PC-9 (cell line): ENCODE data around the gene DGKD.

Experiments used
- EZH2 ChIP-seq: fragments of 200-600 bp; sonication (generic); IDR thresholded peaks from 2 replicates; pipeline ENCODE4 v1.8.0; 2017; ENCODE audit warnings: antibody characterized with exemption, low read depth
- TF ChIP-seq, protein P1 (sequence below): fragments of 200-600 bp; sonication (generic); conservative IDR thresholded peaks from 2 replicates; pipeline ENCODE4 v1.6.1; 2017; ENCODE audit warnings: mixed run types, antibody characterized with exemption, mild to moderate bottlenecking, moderate library complexity

DNA sequence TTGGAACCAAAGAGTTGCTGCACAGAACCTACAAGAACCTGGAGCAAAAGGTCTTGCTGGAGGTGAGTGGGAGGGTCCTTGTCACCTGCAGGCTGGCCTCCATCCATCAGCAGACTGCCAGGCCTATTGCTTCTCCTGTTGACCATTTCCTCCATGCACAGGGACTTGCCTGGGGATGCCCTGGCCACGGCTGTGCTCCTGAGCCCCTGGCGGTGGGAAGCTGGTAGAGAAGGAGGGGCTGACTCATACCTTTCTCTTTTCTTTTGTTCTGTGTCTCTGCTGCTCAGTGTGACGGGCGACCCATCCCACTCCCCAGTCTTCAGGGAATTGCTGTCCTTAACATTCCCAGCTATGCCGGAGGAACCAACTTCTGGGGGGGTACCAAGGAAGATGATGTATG, 102.6 kb downstream of the DGKD start:
- TF ChIP-seq, protein P1, sequence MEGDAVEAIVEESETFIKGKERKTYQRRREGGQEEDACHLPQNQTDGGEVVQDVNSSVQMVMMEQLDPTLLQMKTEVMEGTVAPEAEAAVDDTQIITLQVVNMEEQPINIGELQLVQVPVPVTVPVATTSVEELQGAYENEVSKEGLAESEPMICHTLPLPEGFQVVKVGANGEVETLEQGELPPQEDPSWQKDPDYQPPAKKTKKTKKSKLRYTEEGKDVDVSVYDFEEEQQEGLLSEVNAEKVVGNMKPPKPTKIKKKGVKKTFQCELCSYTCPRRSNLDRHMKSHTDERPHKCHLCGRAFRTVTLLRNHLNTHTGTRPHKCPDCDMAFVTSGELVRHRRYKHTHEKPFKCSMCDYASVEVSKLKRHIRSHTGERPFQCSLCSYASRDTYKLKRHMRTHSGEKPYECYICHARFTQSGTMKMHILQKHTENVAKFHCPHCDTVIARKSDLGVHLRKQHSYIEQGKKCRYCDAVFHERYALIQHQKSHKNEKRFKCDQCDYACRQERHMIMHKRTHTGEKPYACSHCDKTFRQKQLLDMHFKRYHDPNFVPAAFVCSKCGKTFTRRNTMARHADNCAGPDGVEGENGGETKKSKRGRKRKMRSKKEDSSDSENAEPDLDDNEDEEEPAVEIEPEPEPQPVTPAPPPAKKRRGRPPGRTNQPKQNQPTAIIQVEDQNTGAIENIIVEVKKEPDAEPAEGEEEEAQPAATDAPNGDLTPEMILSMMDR, result no peak
- no peak for TF ChIP-seq EZH2
